AG10803 (cell line): ENCODE results near the gene TBC1D22A.

Source experiments
- DNase-seq: peaks from one replicate; pipeline ENCODE4 v3.0.0; 2010; ENCODE audit warnings: low read depth
- H3K4me3 ChIP-seq: 2 replicates; pipeline ENCODE4 v1.5.1; 2011; ENCODE audit warnings: mild to moderate bottlenecking, low read length, control low read depth
- CTCF ChIP-seq: conservative IDR thresholded peaks from 2 replicates; pipeline ENCODE4 v1.5.1; 2011; ENCODE audit warnings: mild to moderate bottlenecking, low read length, control low read depth, inconsistent platforms

Gene TBC1D22A

GRCh38 chr22:47144791-47145425 is 382.5 kb downstream of the TBC1D22A start:
- no peak overlapping the region for H3K4me3 ChIP-seq
- DNase-seq = no peak
- no peak for TF ChIP-seq CTCF

GRCh38 chr22:47145883-47146282 is 383.4 kb downstream of the TBC1D22A start:
- no peak overlapping the region for H3K4me3 ChIP-seq
- DNase-seq = no peak
- TF ChIP-seq CTCF = no peak

GRCh38 chr22:47146391-47146790 is 383.9 kb downstream of the TBC1D22A start:
- TF ChIP-seq CTCF = no peak
- DNase-seq = no peak
- no peak overlapping the region for H3K4me3 ChIP-seq

GRCh38 chr22:47146941-47147340 is 384.5 kb downstream of the TBC1D22A start:
- no peak for DNase-seq
- TF ChIP-seq CTCF = no peak
- H3K4me3 ChIP-seq = no peak overlapping the region

GRCh38 chr22:47147572-47147971 is 385.1 kb downstream of the TBC1D22A start:
- DNase-seq = no peak
- H3K4me3 ChIP-seq = no peak overlapping the region
- no peak for TF ChIP-seq CTCF

GRCh38 chr22:47148510-47148909 is 386.1 kb downstream of the TBC1D22A start:
- no peak for TF ChIP-seq CTCF
- no peak for DNase-seq
- no peak overlapping the region for H3K4me3 ChIP-seq

- no peak for DNase-seq
- TF ChIP-seq CTCF = no peak
- no peak overlapping the region for H3K4me3 ChIP-seq
Observed at GRCh38 chr22:47148956-47149728, 386.7 kb downstream of the TBC1D22A start.
